A549 treated with Mapracorat at 1 μM for 4 hours (cell line): ENCODE data around the gene ZNF302. TPM values are rescaled to one million over a fixed set of nuclear protein-coding genes. Genes with fewer than 3 reads are reported as not detected.

Experiments
- total RNA-seq: library from RNA; stranded (reverse); fragments of 200-300 nt; extraction: Qiagen RNA extraction; gene quantifications from 5 replicates; pipeline ENCODE4 v1.2.3, GENCODE V29; 2022

The ZNF302 gene
- 15.0 to 16.9 TPM (median 16.5 TPM) in 5 replicates for total RNA-seq

GRCh38 chr19:34677386-34678084, at the start of gene ZNF302:
ZNF302 (plus strand) TSS chr19:34677678; CDS start chr19:34678805, 1,127 bp downstream.

GRCh38 chr19:34676697-34677385, 637 bp upstream of the ZNF302 start, which contains the start of gene SCGB2B2:
SCGB2B2 (minus strand) TSS chr19:34677159; CDS start chr19:34594563, 82,596 bp downstream.

GRCh38 chr19:34733746-34734536, 56.5 kb downstream of the ZNF302 start, which contains the start of gene ZNF181:
ZNF181 (plus strand) TSS chr19:34734243; CDS start chr19:34735038, 795 bp downstream.

Other genes starting within 250 kb of the ZNF302 start
- 226 to 340 TPM (median 284 TPM) in 5 replicates for gene UBA2, start 249.3 kb upstream of the ZNF302 start, total RNA-seq
- 24.4 to 38.6 TPM (median 38.0 TPM) in 5 replicates for gene WTIP, start 195.9 kb upstream of the ZNF302 start, total RNA-seq
- 0.21 TPM in 1 of 5 replicates, not detected in the others for gene SCGB2B2, start 519 bp upstream of the ZNF302 start, total RNA-seq
- gene ZNF181, start 56.6 kb downstream of the ZNF302 start, total RNA-seq: 8.3 to 12.6 TPM (median 10.8 TPM) in 5 replicates
- gene ZNF599, start 95.5 kb downstream of the ZNF302 start, total RNA-seq: 1.9 to 3.3 TPM (median 2.9 TPM) in 5 replicates
- gene ZNF30, start 249.2 kb downstream of the ZNF302 start, total RNA-seq: 4.1 to 6.4 TPM (median 5.0 TPM) in 5 replicates